HEK293 (cell line): ENCODE data around the gene KCNG3.

Source experiments
- CTCF ChIA-PET: fragments of 350-600 bp; formaldehyde crosslinking; extraction: SDS; loops from one replicate; lab custom pipeline; 2021; ENCODE audit warnings: antibody characterized with exemption; lab: Yijun Ruan, JAX
- POLR2A ChIA-PET: fragments of 300-600 bp; formaldehyde crosslinking; extraction: SDS; loops from one replicate; lab custom pipeline; 2020; ENCODE audit warnings: antibody characterized with exemption, inconsistent platforms; lab: Yijun Ruan, JAX
- H3K27ac ChIP-seq: fragments of 200-500 bp; sonication (Bioruptor generic); 2 replicates; pipeline ENCODE4 v1.5.1; 2014; ENCODE audit warnings: low read depth, low read length, control low read depth, inconsistent platforms; ENCODE audit errors: extremely low read depth
- H3K36me3 ChIP-seq, 2 experiments: fragments of 200-500 bp in 1 of 2; sonication (Bioruptor generic) in 1 of 2; 1 replicate in 1 of 2; 2 replicates in 1 of 2; pipeline ENCODE4 v1.5.1; 2014 to 2017; ENCODE audit warnings: inconsistent platforms in 2 of 2, low read length in 2 of 2; ENCODE audit not compliant: control insufficient read depth in 2 of 2, insufficient read depth in 1 of 2
- H3K4me1 ChIP-seq: fragments of 200-500 bp; sonication (Bioruptor generic); 2 replicates; pipeline ENCODE4 v1.5.1; 2014; ENCODE audit warnings: mild to moderate bottlenecking, low read length, inconsistent platforms; ENCODE audit not compliant: control insufficient read depth, insufficient read depth
- H3K4me3 ChIP-seq: 2 replicates; pipeline ENCODE4 v1.5.1; 2011; ENCODE audit warnings: low read depth, mild to moderate bottlenecking, control low read depth, low read length, moderate library complexity
- H3K9me3 ChIP-seq: fragments of 200-500 bp; sonication (Bioruptor generic); 2 replicates; pipeline ENCODE4 v1.5.1; 2014; ENCODE audit warnings: low read depth, low read length, inconsistent platforms; ENCODE audit not compliant: control insufficient read depth, insufficient read depth
- BCL11B ChIP-seq: fragments of 450-650 bp; formaldehyde crosslinking; IDR thresholded peaks from 2 replicates; pipeline ENCODE4 v1.5.1; 2016; ENCODE audit warnings: low read depth, missing biosample characterization, missing genetic modification characterization
- KLF8 ChIP-seq: fragments of 450-650 bp; formaldehyde crosslinking; IDR thresholded peaks from 2 replicates; pipeline ENCODE4 v1.5.1; 2016; ENCODE audit warnings: missing biosample characterization, missing genetic modification characterization
- PATZ1 ChIP-seq: fragments of 450-650 bp; formaldehyde crosslinking; IDR thresholded peaks from 2 replicates; pipeline ENCODE4 v1.5.1; 2016; ENCODE audit warnings: missing biosample characterization, missing genetic modification characterization
- TRIM28 ChIP-seq: IDR thresholded peaks from 2 replicates; pipeline ENCODE4 v1.6.1; 2011; ENCODE audit warnings: low read length, control low read depth, borderline replicate concordance
- ZNF132 ChIP-seq: fragments of 450-650 bp; formaldehyde crosslinking; IDR thresholded peaks from 2 replicates; pipeline ENCODE4 v1.5.1; 2017; ENCODE audit warnings: missing biosample characterization, missing genetic modification characterization, borderline replicate concordance
- ZNF140 ChIP-seq: fragments of 450-650 bp; formaldehyde crosslinking; IDR thresholded peaks from 2 replicates; pipeline ENCODE4 v1.5.1; 2016; ENCODE audit warnings: missing biosample characterization, missing genetic modification characterization
- ZNF18 ChIP-seq: fragments of 450-650 bp; formaldehyde crosslinking; IDR thresholded peaks from 2 replicates; pipeline ENCODE4 v1.5.1; 2016; ENCODE audit warnings: missing biosample characterization, missing genetic modification characterization
- ZNF214 ChIP-seq: fragments of 450-650 bp; formaldehyde crosslinking; IDR thresholded peaks from 2 replicates; pipeline ENCODE4 v1.5.1; 2017; ENCODE audit warnings: missing biosample characterization, mild to moderate bottlenecking, missing genetic modification characterization, borderline replicate concordance
- ZNF311 ChIP-seq: fragments of 450-650 bp; formaldehyde crosslinking; IDR thresholded peaks from 2 replicates; pipeline ENCODE4 v1.5.1; 2017; ENCODE audit warnings: missing biosample characterization, missing genetic modification characterization, borderline replicate concordance
- ZNF404 ChIP-seq: fragments of 450-650 bp; formaldehyde crosslinking; IDR thresholded peaks from 2 replicates; pipeline ENCODE4 v1.5.1; 2017; ENCODE audit warnings: missing biosample characterization, missing genetic modification characterization
- ZNF416 ChIP-seq: fragments of 450-650 bp; formaldehyde crosslinking; IDR thresholded peaks from 2 replicates; pipeline ENCODE4 v1.5.1; 2016; ENCODE audit warnings: missing biosample characterization, missing genetic modification characterization
- ZNF571 ChIP-seq: fragments of 450-650 bp; formaldehyde crosslinking; IDR thresholded peaks from 2 replicates; pipeline ENCODE4 v1.5.0; 2017; ENCODE audit warnings: missing biosample characterization, missing genetic modification characterization
- ZNF600 ChIP-seq: fragments of 450-650 bp; formaldehyde crosslinking; IDR thresholded peaks from 2 replicates; pipeline ENCODE4 v1.5.1; 2016; ENCODE audit warnings: missing biosample characterization, missing genetic modification characterization
- ZNF624 ChIP-seq: fragments of 450-650 bp; formaldehyde crosslinking; IDR thresholded peaks from 2 replicates; pipeline ENCODE4 v1.5.1; 2017; ENCODE audit warnings: missing biosample characterization, missing genetic modification characterization
- ZNF629 ChIP-seq: fragments of 450-650 bp; formaldehyde crosslinking; IDR thresholded peaks from 2 replicates; pipeline ENCODE4 v1.5.1; 2017; ENCODE audit warnings: missing biosample characterization, missing genetic modification characterization
- ZNF777 ChIP-seq: fragments of 450-650 bp; formaldehyde crosslinking; IDR thresholded peaks from 2 replicates; pipeline ENCODE4 v1.5.1; 2017; ENCODE audit warnings: missing biosample characterization, missing genetic modification characterization, borderline replicate concordance
- ZSCAN16 ChIP-seq: fragments of 450-650 bp; formaldehyde crosslinking; IDR thresholded peaks from 2 replicates; pipeline ENCODE4 v1.5.1; 2016; ENCODE audit warnings: missing biosample characterization, missing genetic modification characterization
- ZSCAN23 ChIP-seq: fragments of 450-650 bp; formaldehyde crosslinking; IDR thresholded peaks from 2 replicates; pipeline ENCODE4 v1.5.1; 2016; ENCODE audit warnings: missing biosample characterization, missing genetic modification characterization
- TF ChIP-seq, protein P1 (sequence below): sonication (generic); formaldehyde crosslinking; IDR thresholded peaks from 2 replicates; pipeline ENCODE4 v1.8.1; 2022; ENCODE audit warnings: mild to moderate bottlenecking, moderate library complexity, missing genetic modification reagents
- TF ChIP-seq, protein P2 (sequence below): fragments of 450-650 bp; formaldehyde crosslinking; IDR thresholded peaks from 2 replicates; pipeline ENCODE4 v1.5.1; 2016; ENCODE audit warnings: missing biosample characterization, missing genetic modification characterization
- TF ChIP-seq, protein P3 (sequence below): fragments of 450-650 bp; formaldehyde crosslinking; IDR thresholded peaks from 2 replicates; pipeline ENCODE4 v1.5.1; 2016; ENCODE audit warnings: missing biosample characterization, missing genetic modification characterization

KCNG3 gene

DNA sequence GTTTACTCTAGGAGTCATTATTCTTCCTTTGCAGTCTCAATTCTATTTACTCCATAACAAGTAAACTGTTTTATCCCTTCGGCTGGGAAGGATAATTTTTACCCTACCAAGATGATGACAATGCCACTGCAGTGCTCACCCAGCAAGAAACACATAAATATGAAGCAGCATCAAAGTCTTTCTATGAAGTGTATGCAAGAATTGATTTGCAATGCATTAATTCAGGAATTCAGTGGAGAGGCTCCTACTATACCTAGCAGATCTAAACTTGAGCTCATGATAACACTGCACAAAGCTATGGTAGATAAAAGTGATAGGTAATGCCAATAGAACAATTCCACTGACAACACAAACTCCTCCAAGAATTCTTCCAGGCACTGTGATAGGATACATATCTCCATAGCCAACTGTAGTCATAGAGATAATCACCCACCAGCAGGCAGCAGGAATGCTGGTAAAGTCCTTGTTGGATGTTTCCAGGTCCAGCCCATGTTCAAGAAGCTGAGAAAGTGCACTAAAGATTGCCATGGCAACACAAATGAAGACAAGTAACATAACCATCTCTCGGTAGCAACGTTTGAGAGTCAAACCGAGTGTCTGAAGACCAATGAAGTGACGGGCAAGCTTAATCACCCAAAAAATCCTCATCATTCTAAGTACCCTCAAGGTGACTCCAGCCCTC lies 49.9 kb downstream of the KCNG3 start:
- TF ChIP-seq ZSCAN23 (tag by site-specific recombination) (no peak), ZNF132 (tag by site-specific recombination) (no peak), TRIM28 (no peak)
- ChIA-PET POLR2A (interaction anchor here (0.6 kb wide), 1 partner anchor 21 kb away, joined by 3 read pairs; no protein-coding TSS in a partner anchor), CTCF (no interaction called here)
- Histone ChIP-seq H3K4me3 (no peak overlapping the region), H3K4me1 (peaks cover 2% of the 10 kb centered on the region; the same call in 1 of the 2 replicates), H3K27ac (no peak overlapping the region), H3K9me3 (no peaks in the 10 kb centered on the region), H3K36me3 (no peaks in the 10 kb centered on the region; a peak in 1 of 3 replicates)

GRCh38 chr2:42442774-42443173 lies 51.0 kb downstream of the KCNG3 start:
- Histone ChIP-seq H3K36me3 (no peaks in the 10 kb centered on the region; a peak in 1 of 3 replicates), H3K27ac (no peak overlapping the region), H3K9me3 (no peaks in the 10 kb centered on the region), H3K4me3 (no peak overlapping the region), H3K4me1 (peaks cover 2% of the 10 kb centered on the region; the same call in 1 of the 2 replicates)
- ChIA-PET POLR2A (no interaction called here), CTCF (interaction anchor here (0.9 kb wide), 1 partner anchor 57 kb away, joined by 3 read pairs; no protein-coding TSS in a partner anchor)
- no peak for TF ChIP-seq KLF8 (tag by site-specific recombination)
- no peak for TF ChIP-seq ZSCAN16 (tag by site-specific recombination)
- no peak for TF ChIP-seq ZNF777
- no peak for TF ChIP-seq ZNF624 (tag by site-specific recombination)
- TF ChIP-seq ZNF629 (tag by site-specific recombination), result no peak
- TF ChIP-seq ZNF214 (tag by site-specific recombination), result no peak
- no peak for TF ChIP-seq ZNF140 (tag by site-specific recombination)
- TF ChIP-seq, protein P1, sequence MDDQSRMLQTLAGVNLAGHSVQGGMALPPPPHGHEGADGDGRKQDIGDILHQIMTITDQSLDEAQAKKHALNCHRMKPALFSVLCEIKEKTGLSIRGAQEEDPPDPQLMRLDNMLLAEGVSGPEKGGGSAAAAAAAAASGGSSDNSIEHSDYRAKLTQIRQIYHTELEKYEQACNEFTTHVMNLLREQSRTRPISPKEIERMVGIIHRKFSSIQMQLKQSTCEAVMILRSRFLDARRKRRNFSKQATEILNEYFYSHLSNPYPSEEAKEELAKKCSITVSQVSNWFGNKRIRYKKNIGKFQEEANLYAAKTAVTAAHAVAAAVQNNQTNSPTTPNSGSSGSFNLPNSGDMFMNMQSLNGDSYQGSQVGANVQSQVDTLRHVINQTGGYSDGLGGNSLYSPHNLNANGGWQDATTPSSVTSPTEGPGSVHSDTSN (CRISPR knock-in tag), result no peak
- no peak for TF ChIP-seq ZNF311 (tag by site-specific recombination)
- TF ChIP-seq, protein P2, sequence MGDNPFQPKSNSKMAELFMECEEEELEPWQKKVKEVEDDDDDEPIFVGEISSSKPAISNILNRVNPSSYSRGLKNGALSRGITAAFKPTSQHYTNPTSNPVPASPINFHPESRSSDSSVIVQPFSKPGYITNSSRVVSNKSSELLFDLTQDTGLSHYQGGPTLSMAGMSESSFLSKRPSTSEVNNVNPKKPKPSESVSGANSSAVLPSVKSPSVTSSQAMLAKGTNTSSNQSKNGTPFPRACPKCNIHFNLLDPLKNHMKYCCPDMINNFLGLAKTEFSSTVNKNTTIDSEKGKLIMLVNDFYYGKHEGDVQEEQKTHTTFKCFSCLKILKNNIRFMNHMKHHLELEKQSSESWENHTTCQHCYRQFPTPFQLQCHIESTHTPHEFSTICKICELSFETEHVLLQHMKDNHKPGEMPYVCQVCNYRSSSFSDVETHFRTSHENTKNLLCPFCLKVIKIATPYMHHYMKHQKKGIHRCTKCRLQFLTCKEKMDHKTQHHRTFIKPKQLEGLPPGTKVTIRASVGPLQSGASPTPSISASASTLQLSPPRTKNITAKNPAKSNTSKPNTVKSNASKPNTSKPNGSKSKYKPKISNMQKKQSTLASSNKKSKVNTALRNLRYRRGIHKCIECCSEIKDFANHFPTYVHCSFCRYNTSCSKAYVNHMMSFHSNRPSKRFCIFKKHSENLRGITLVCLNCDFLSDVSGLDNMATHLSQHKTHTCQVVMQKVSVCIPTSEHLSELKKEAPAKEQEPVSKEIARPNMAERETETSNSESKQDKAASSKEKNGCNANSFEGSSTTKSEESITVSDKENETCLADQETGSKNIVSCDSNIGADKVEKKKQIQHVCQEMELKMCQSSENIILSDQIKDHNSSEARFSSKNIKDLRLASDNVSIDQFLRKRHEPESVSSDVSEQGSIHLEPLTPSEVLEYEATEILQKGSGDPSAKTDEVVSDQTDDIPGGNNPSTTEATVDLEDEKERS (tag by site-specific recombination), result no peak
- TF ChIP-seq ZNF600 (tag by site-specific recombination), result no peak
- TF ChIP-seq ZNF416, result no peak
- no peak for TF ChIP-seq ZNF571 (tag by site-specific recombination)
- TF ChIP-seq PATZ1 (tag by site-specific recombination), result no peak
- no peak for TF ChIP-seq BCL11B
- no peak for TF ChIP-seq ZNF404 (tag by site-specific recombination)
- TF ChIP-seq ZNF18 (tag by site-specific recombination), result no peak
- TF ChIP-seq, protein P3, sequence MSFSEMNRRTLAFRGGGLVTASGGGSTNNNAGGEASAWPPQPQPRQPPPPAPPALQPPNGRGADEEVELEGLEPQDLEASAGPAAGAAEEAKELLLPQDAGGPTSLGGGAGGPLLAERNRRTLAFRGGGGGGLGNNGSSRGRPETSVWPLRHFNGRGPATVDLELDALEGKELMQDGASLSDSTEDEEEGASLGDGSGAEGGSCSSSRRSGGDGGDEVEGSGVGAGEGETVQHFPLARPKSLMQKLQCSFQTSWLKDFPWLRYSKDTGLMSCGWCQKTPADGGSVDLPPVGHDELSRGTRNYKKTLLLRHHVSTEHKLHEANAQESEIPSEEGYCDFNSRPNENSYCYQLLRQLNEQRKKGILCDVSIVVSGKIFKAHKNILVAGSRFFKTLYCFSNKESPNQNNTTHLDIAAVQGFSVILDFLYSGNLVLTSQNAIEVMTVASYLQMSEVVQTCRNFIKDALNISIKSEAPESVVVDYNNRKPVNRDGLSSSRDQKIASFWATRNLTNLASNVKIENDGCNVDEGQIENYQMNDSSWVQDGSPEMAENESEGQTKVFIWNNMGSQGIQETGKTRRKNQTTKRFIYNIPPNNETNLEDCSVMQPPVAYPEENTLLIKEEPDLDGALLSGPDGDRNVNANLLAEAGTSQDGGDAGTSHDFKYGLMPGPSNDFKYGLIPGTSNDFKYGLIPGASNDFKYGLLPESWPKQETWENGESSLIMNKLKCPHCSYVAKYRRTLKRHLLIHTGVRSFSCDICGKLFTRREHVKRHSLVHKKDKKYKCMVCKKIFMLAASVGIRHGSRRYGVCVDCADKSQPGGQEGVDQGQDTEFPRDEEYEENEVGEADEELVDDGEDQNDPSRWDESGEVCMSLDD, result no peak
- TF ChIP-seq TRIM28, result no peak
